ENCODE measurements around the gene APOBEC3H. TPM values are rescaled to one million over a fixed set of nuclear protein-coding genes. Genes with fewer than 3 reads are reported as not detected.
A peak's percentile ranks its signal among the peaks of the same experiment; 100 is the strongest.
"Not testable (repeated sequence)": the region's sequence is repeated elsewhere in the genome, so short reads cannot be mapped to it uniquely, and the experiment has no call there.

APOBEC3H gene
- total RNA-seq (2021; ENCODE audit: unreplicated experiment) (1.8 TPM), Bru-seq, nascent RNA (percentile 25 among the genes with signal in this experiment), BruChase-seq, experiment 1, labeled RNA remaining after a 6-hour chase (percentile 33 among the genes with signal in this experiment), BruChase-seq, experiment 2, labeled RNA remaining after a 2-hour chase (percentile 22 among the genes with signal in this experiment)
- 1.1 and 2.5 TPM in 2 replicates for polyA plus RNA-seq (2012)
- long read RNA-seq, partial matches to known transcripts, result 0 of 1 reads
- long read RNA-seq, other reads (novel, unspliced or antisense), result 0 of 1 reads

GRCh38 chr22:39097098-39098020 is at the start of gene APOBEC3H:
Gene APOBEC3H (plus strand): TSS chr22:39097244. CDS start chr22:39100279, 3,035 bp downstream.
- Histone ChIP-seq H3K9ac (ENCODE audit: low read length) (peak within 1 kb of the TSS; percentile 27; the same call in 1 of the 2 replicates), H3K9me2 (ENCODE audit: insufficient read depth) (no peaks in the 10 kb centered on the region), H2AFZ (ENCODE audit: low read depth, low read length, poor library complexity, severe bottlenecking) (peak within 1 kb of the TSS; percentile 56), H3K79me2 (ENCODE audit: insufficient read depth, low read length) (no peaks in the 10 kb centered on the region), H3K4me2 (ENCODE audit: low read length) (peak within 1 kb of the TSS; percentile 61), H4K20me1 (ENCODE audit: insufficient read depth) (no peaks in the 10 kb centered on the region), H3K4me1 (ENCODE audit: control insufficient read depth in 1 of 2, insufficient read depth in 2 of 2, low read length in 2 of 2) (peaks cover 21 to 24% of the 10 kb centered on the region in 2 experiments), H3K36me3 (ENCODE audit: control insufficient read depth in 1 of 2, insufficient read depth in 2 of 2, low read length in 2 of 2) (no peaks in the 10 kb centered on the region), H3K27me3 (ENCODE audit: insufficient read depth, low read length) (no peaks in the 10 kb centered on the region), H3K4me3 (replicated peaks in 1 of 2; ENCODE audit: low read depth in 1 of 2, low read length in 2 of 2) (0 out of 4 replicates have a peak within 1 kb of the TSS, but pooled peaks of 1 of the 2 experiments have one; percentile 2), H3K9me3 (ENCODE audit: control insufficient read depth in 1 of 2, insufficient read depth in 1 of 2, low read depth in 1 of 2, low read length in 2 of 2) (no peaks in the 10 kb centered on the region), H3K27ac (ENCODE audit: low read depth, low read length) (peak within 1 kb of the TSS; percentile 76)
- no peak for TF ChIP-seq ZBTB33 (IDR thresholded peaks at IDR 0.05; ENCODE audit: extremely low read depth, insufficient replicate concordance, low read length)
- no peak for TF ChIP-seq YY1 (IDR thresholded peaks at IDR 0.05; ENCODE audit: extremely low read depth, insufficient replicate concordance, low read depth, low read length)
- TF ChIP-seq EGR1 (IDR thresholded peaks at IDR 0.05; ENCODE audit: low read depth), result peak; percentile 61
- TF ChIP-seq SIN3A (IDR thresholded peaks at IDR 0.05; ENCODE audit: low read depth), result no peak
- peak; percentile 45; the same call in 1 of the 2 replicates for TF ChIP-seq POLR2AphosphoS5 (IDR thresholded peaks at IDR 0.05; ENCODE audit: low read depth, low read length)
- TF ChIP-seq JUND (IDR thresholded peaks at IDR 0.05), result no peak
- no peak for TF ChIP-seq SRF (IDR thresholded peaks at IDR 0.05; ENCODE audit: low read depth)
- TF ChIP-seq CTCF (IDR thresholded peaks at IDR 0.05 in 2 of 3, conservative IDR thresholded peaks at IDR 0.05 in 1 of 3; ENCODE audit: borderline replicate concordance in 1 of 3, insufficient read depth in 1 of 3, low read depth in 2 of 3, low read length in 2 of 3), result no peak
- BruUV-seq (replicated peaks), result no TSS peak
- DNase-seq (ENCODE audit: low read depth, low spot score) (peak; percentile 16), ATAC-seq (peak; percentile 72)
- CTCF ChIA-PET, result interaction anchor here (1.5 kb wide), 1 partner anchor 24 kb away, joined by 4 read pairs; no protein-coding TSS in a partner anchor
- intact Hi-C loops (cut with micrococcal nuclease), result no loop called here
- RAD21 ChIA-PET (ENCODE audit: low non-redundant PET in 1 of 2, low total read pairs in 2 of 2, uncharacterized antibody in 2 of 2, unreplicated experiment in 2 of 2), result interaction anchor here in 1 of 2 experiments (1.1 kb wide), 1 partner anchor 24 kb away, joined by 3 read pairs; no protein-coding TSS in a partner anchor
- POLR2A ChIA-PET, result no interaction called here

- POLR2A ChIA-PET, result interaction anchor here (0.6 kb wide), 1 partner anchor 28 kb away, joined by 4 read pairs; the partner anchor contains the start of gene APOBEC3D
- H3K4me1 ChIP-seq (ENCODE audit: control insufficient read depth in 1 of 2, insufficient read depth in 2 of 2, low read length in 2 of 2), result peaks cover 24 to 35% of the 10 kb centered on the region in 2 experiments
- H3K9ac ChIP-seq (ENCODE audit: low read length), result peak overlapping the region; percentile 8; the same call in 1 of the 2 replicates
- H3K4me3 ChIP-seq (replicated peaks in 1 of 2; ENCODE audit: low read depth in 1 of 2, low read length in 2 of 2); RAD21 ChIA-PET (ENCODE audit: low non-redundant PET in 1 of 2, low total read pairs in 2 of 2, uncharacterized antibody in 2 of 2, unreplicated experiment in 2 of 2); intact Hi-C loops (cut with micrococcal nuclease); DNase-seq (ENCODE audit: low read depth, low spot score); H4K20me1 ChIP-seq (ENCODE audit: insufficient read depth); H3K9me3 ChIP-seq (ENCODE audit: control insufficient read depth in 1 of 2, insufficient read depth in 1 of 2, low read depth in 1 of 2, low read length in 2 of 2); H3K27ac ChIP-seq (ENCODE audit: low read depth, low read length); BruUV-seq (replicated peaks); H3K27me3 ChIP-seq (ENCODE audit: insufficient read depth, low read length); H3K9me2 ChIP-seq (ENCODE audit: insufficient read depth); H2AFZ ChIP-seq (ENCODE audit: low read depth, low read length, poor library complexity, severe bottlenecking); H3K79me2 ChIP-seq (ENCODE audit: insufficient read depth, low read length); ATAC-seq; H3K36me3 ChIP-seq (ENCODE audit: control insufficient read depth in 1 of 2, insufficient read depth in 2 of 2, low read length in 2 of 2): not testable (repeated sequence)
- H3K4me2 ChIP-seq (ENCODE audit: low read length), result peak overlapping the region; percentile 46
- CTCF ChIA-PET, result interaction anchor here (0.7 kb wide), 1 partner anchor 294 kb away, joined by 3 read pairs; no protein-coding TSS in a partner anchor
Observed at GRCh38 chr22:39049486-39049885, 47.6 kb upstream of the APOBEC3H start.

All from HCT116 (cell line).